ENCODE measurements around the gene PROM1.

The PROM1 gene

DNA sequence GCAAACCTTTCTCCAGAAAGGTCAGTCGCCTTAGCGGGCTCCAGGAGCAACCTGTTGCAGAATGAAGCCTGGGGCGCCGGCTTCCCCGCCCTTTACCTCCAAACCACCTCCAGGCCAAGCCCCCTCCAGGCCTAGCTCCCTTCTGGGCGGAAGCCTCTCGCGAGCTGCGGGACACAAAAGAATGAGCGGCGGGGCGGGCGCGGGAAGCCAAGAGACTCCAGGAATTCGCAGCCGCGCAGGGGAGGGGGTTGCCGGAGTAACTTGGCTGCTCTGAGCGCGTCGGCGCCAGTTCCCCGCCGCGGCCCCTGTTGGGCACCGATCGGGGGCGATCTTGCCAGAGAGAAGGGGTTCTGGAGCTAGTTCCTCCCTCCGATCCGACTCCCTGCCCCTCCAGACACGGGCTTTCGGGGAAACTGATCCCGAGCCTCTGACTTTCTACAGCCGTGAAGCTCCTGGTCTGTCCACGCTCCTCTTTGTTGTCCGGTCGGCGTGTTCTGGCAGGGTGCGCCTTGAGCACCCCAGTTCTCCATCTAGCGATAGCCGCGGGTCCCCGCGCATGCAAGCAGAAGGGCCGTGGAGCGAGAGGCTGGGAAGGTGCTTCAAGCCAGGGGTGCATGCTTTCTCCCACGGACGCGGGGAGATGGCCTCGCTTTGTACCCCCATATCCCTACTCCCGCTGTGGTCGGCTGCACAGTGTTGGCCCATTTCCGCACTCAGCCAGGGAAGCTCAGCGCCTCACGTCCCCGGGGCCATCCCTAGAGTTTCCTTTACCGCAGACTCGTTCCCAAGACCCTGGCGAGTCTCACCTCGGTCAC is 1.2 kb downstream of the PROM1 start (continued):
- TF ChIP-seq ZBTB8A (tag by site-specific recombination; IDR thresholded peaks at IDR 0.05) (0 out of 2 replicates have a peak, but pooled peaks have one; percentile 10), ZBTB7A (tag by site-specific recombination; IDR thresholded peaks at IDR 0.05; ENCODE audit: low read depth) (no peak), SCRT1 (tag by site-specific recombination; IDR thresholded peaks at IDR 0.05; ENCODE audit: borderline replicate concordance) (peak; percentile 65; the same call in 1 of the 2 replicates), ZNF571 (tag by site-specific recombination; IDR thresholded peaks at IDR 0.05) (no peak), ZNF791 (tag by site-specific recombination; IDR thresholded peaks at IDR 0.05) (no peak), ZNF843 (tag by site-specific recombination; IDR thresholded peaks at IDR 0.05) (no peak), ZBTB21 (tag by site-specific recombination; IDR thresholded peaks at IDR 0.05) (no peak), ZNF157 (tag by site-specific recombination; IDR thresholded peaks at IDR 0.05) (no peak), ZNF701 (tag by site-specific recombination; IDR thresholded peaks at IDR 0.05) (no peak), ZNF202 (tag by site-specific recombination; IDR thresholded peaks at IDR 0.05; ENCODE audit: borderline replicate concordance) (no peak), ZNF596 (tag by site-specific recombination; IDR thresholded peaks at IDR 0.05) (no peak), HOXD13 (CRISPR knock-in tag; IDR thresholded peaks at IDR 0.05; ENCODE audit: borderline replicate concordance) (no peak), ZSCAN16 (tag by site-specific recombination; IDR thresholded peaks at IDR 0.05) (no peak), ZXDB (tag by site-specific recombination; IDR thresholded peaks at IDR 0.05) (no peak), ZNF610 (tag by site-specific recombination; IDR thresholded peaks at IDR 0.05; ENCODE audit: borderline replicate concordance) (peak; percentile 41; the same call in 1 of the 2 replicates), GLIS2 (tag by site-specific recombination; IDR thresholded peaks at IDR 0.05) (peak; percentile 35), MYNN (tag by site-specific recombination; IDR thresholded peaks at IDR 0.05; ENCODE audit: borderline replicate concordance) (no peak), ZNF350 (tag by site-specific recombination; IDR thresholded peaks at IDR 0.05) (no peak), ZSCAN23 (tag by site-specific recombination; IDR thresholded peaks at IDR 0.05) (no peak), ZIC2 (tag by site-specific recombination; IDR thresholded peaks at IDR 0.05) (0 out of 2 replicates have a peak, but pooled peaks have one; percentile 17), SCRT2 (tag by site-specific recombination; IDR thresholded peaks at IDR 0.05) (peak; percentile 92)
- TF ChIP-seq, protein P1, sequence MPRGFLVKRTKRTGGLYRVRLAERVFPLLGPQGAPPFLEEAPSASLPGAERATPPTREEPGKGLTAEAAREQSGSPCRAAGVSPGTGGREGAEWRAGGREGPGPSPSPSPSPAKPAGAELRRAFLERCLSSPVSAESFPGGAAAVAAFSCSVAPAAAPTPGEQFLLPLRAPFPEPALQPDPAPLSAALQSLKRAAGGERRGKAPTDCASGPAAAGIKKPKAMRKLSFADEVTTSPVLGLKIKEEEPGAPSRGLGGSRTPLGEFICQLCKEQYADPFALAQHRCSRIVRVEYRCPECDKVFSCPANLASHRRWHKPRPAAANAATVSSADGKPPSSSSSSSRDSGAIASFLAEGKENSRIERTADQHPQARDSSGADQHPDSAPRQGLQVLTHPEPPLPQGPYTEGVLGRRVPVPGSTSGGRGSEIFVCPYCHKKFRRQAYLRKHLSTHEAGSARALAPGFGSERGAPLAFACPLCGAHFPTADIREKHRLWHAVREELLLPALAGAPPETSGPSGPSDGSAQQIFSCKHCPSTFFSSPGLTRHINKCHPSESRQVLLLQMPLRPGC (tag by site-specific recombination; IDR thresholded peaks at IDR 0.05) = no peak

DNA sequence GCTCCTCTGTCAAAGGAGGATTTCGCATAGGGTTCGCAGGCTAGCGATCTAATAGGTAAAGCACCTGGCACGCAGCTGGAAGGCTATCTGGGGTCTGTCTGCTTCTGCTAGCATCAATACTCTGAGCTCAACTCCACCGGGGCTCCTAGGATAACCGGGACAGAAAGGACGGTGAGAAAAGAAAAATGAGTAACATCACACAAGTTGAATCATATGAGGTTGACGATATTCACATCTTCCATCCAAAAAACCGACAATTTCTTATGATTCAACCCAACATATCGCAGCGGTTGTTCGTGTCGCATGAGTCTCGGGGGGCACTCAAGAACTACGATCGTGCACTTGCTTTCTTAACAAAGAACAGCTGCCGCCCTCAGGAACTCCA is 1.8 kb downstream of the PROM1 start:
- TF ChIP-seq ZNF623 (tag by site-specific recombination; IDR thresholded peaks at IDR 0.05) (no peak), ZFP41 (tag by site-specific recombination; IDR thresholded peaks at IDR 0.05; ENCODE audit: borderline replicate concordance) (no peak)
- Histone ChIP-seq H3K4me3 (ENCODE audit: low read depth, low read length) (peak overlapping the region; percentile 47), H3K36me3 (ENCODE audit: control insufficient read depth in 2 of 2, insufficient read depth in 1 of 2, low read length in 2 of 2) (no peaks in the 10 kb centered on the region), H3K4me1 (ENCODE audit: control insufficient read depth, insufficient read depth, low read length) (no peaks in the 10 kb centered on the region), H3K27ac (ENCODE audit: extremely low read depth, low read depth, low read length) (no peak overlapping the region), H3K9me3 (ENCODE audit: control insufficient read depth, insufficient read depth, low read depth, low read length) (no peaks in the 10 kb centered on the region)
- POLR2A ChIA-PET = interaction anchor here (1.1 kb wide), 1 partner anchor 59 kb away, joined by 4 read pairs; no protein-coding TSS in a partner anchor
- CTCF ChIA-PET = interaction anchor here (0.8 kb wide), 1 partner anchor 118 kb away, joined by 3 read pairs; no protein-coding TSS in a partner anchor

DNA sequence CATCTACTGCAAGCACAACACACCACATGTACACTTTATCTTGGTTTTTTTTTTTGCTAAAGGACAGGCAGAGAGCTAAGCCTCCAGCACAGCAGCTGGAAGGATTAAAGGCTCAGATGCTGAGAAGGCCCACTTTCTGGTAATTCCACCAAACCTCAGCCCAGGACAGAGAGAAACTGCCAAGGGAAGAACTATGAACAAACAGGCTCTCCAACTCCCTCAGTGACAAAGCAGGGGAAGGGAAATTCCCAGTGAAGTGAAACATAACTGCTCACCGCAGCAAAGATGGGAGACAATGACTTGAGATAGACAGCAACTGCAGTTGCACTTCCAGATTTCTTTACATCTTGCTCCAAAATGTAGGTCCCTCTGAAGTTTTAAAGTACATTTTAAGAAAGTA is 4.8 kb downstream of the PROM1 start:
- H3K36me3 ChIP-seq (ENCODE audit: control insufficient read depth in 2 of 2, insufficient read depth in 1 of 2, low read length in 2 of 2) = no peaks in the 10 kb centered on the region
- H3K4me3 ChIP-seq (ENCODE audit: low read depth, low read length) = no peak overlapping the region
- ChIA-PET CTCF (interaction anchor here (1.0 kb wide), 1 partner anchor 117 kb away, joined by 3 read pairs; no protein-coding TSS in a partner anchor), POLR2A (no interaction called here)
- no peaks in the 10 kb centered on the region for H3K9me3 ChIP-seq (ENCODE audit: control insufficient read depth, insufficient read depth, low read depth, low read length)
- H3K4me1 ChIP-seq (ENCODE audit: control insufficient read depth, insufficient read depth, low read length) = no peaks in the 10 kb centered on the region
- no peak overlapping the region for H3K27ac ChIP-seq (ENCODE audit: extremely low read depth, low read depth, low read length)
- TF ChIP-seq ZBTB21 (tag by site-specific recombination; IDR thresholded peaks at IDR 0.05) (no peak), ZNF837 (tag by site-specific recombination; IDR thresholded peaks at IDR 0.05) (no peak), SALL2 (tag by site-specific recombination; IDR thresholded peaks at IDR 0.05; ENCODE audit: borderline replicate concordance) (no peak), ZNF112 (tag by site-specific recombination; IDR thresholded peaks at IDR 0.05) (no peak)
- TF ChIP-seq, protein P2, sequence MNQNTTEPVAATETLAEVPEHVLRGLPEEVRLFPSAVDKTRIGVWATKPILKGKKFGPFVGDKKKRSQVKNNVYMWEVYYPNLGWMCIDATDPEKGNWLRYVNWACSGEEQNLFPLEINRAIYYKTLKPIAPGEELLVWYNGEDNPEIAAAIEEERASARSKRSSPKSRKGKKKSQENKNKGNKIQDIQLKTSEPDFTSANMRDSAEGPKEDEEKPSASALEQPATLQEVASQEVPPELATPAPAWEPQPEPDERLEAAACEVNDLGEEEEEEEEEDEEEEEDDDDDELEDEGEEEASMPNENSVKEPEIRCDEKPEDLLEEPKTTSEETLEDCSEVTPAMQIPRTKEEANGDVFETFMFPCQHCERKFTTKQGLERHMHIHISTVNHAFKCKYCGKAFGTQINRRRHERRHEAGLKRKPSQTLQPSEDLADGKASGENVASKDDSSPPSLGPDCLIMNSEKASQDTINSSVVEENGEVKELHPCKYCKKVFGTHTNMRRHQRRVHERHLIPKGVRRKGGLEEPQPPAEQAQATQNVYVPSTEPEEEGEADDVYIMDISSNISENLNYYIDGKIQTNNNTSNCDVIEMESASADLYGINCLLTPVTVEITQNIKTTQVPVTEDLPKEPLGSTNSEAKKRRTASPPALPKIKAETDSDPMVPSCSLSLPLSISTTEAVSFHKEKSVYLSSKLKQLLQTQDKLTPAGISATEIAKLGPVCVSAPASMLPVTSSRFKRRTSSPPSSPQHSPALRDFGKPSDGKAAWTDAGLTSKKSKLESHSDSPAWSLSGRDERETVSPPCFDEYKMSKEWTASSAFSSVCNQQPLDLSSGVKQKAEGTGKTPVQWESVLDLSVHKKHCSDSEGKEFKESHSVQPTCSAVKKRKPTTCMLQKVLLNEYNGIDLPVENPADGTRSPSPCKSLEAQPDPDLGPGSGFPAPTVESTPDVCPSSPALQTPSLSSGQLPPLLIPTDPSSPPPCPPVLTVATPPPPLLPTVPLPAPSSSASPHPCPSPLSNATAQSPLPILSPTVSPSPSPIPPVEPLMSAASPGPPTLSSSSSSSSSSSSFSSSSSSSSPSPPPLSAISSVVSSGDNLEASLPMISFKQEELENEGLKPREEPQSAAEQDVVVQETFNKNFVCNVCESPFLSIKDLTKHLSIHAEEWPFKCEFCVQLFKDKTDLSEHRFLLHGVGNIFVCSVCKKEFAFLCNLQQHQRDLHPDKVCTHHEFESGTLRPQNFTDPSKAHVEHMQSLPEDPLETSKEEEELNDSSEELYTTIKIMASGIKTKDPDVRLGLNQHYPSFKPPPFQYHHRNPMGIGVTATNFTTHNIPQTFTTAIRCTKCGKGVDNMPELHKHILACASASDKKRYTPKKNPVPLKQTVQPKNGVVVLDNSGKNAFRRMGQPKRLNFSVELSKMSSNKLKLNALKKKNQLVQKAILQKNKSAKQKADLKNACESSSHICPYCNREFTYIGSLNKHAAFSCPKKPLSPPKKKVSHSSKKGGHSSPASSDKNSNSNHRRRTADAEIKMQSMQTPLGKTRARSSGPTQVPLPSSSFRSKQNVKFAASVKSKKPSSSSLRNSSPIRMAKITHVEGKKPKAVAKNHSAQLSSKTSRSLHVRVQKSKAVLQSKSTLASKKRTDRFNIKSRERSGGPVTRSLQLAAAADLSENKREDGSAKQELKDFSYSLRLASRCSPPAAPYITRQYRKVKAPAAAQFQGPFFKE (tag by site-specific recombination; IDR thresholded peaks at IDR 0.05; ENCODE audit: borderline replicate concordance) = no peak
